HG02870 (cell line): Measurements from ENCODE around the gene TOP1.
"Not testable (repeated sequence)": the region's sequence is repeated elsewhere in the genome, so short reads cannot be mapped to it uniquely, and the experiment has no call there.

Experiments used
- ATAC-seq: cut with Tn5 transposase; IDR thresholded peaks from one replicate; pipeline ENCODE4 v1.9.1; 2021; ENCODE audit warnings: mild to moderate bottlenecking, moderate library complexity; ENCODE audit not compliant: unreplicated experiment

The TOP1 gene

GRCh38 chr20:41125530-41126457 lies 97.2 kb downstream of the TOP1 start:
- ATAC-seq: no peak

GRCh38 chr20:41126719-41127118 lies 98.1 kb downstream of the TOP1 start:
- ATAC-seq: no peak

- not testable (repeated sequence) for ATAC-seq
Observed at GRCh38 chr20:41128317-41128716, 99.7 kb downstream of the TOP1 start.

GRCh38 chr20:41131594-41132387 lies 103.2 kb downstream of the TOP1 start:
- peak; percentile 39 for ATAC-seq

GRCh38 chr20:41132388-41132775 lies 103.8 kb downstream of the TOP1 start:
- not testable (repeated sequence) for ATAC-seq

GRCh38 chr20:41133709-41134361 lies 105.2 kb downstream of the TOP1 start:
- ATAC-seq: peak; percentile 40

- no peak for ATAC-seq
Observed at GRCh38 chr20:41134362-41135186, 106.0 kb downstream of the TOP1 start.

- no peak for ATAC-seq
Observed at GRCh38 chr20:41135187-41135887, 106.7 kb downstream of the TOP1 start.

- no peak for ATAC-seq
Observed at GRCh38 chr20:41135888-41136679, 107.5 kb downstream of the TOP1 start.

- ATAC-seq: peak; percentile 48
Observed at GRCh38 chr20:41136680-41137613, 108.3 kb downstream of the TOP1 start, which contains the start of gene PLCG1. TSS of gene PLCG1 (plus strand) at chr20:41137543. CDS start at chr20:41137642, 99 bp downstream.

- ATAC-seq: peak; percentile 8
Observed at GRCh38 chr20:41137614-41138474, 109.2 kb downstream of the TOP1 start.

- no peak for ATAC-seq
Observed at GRCh38 chr20:41138475-41139226, 110.0 kb downstream of the TOP1 start.

- no peak for ATAC-seq
Observed at GRCh38 chr20:41139227-41140093, 110.8 kb downstream of the TOP1 start.

GRCh38 chr20:41140226-41141133 lies 111.9 kb downstream of the TOP1 start:
- ATAC-seq: no peak
